ENCODE data around the gene FCGR3A.

Gene FCGR3A

DNA sequence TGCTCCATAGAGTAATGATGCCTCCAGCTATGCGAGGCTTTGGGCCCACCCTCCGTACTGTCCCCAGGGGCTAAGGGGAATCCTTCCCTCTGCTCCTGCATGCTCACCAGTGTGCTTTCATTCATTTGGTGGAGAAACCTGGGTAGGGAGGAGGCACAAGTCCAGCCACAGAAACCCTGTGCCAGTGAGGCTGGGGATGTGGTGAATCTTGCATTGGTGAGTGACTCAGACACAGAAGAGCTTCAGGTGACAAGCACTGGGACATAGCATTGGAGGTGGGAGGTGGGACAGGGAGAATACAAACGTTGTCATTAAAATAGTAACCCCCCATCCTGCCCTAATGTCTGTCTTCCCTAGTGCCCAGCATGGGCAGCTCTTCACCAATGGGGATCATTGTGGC, 39.1 kb downstream of the FCGR3A start:
- in situ Hi-C loops (cut with MboI; ENCODE audit: low sequenced_read_pairs), result no loop called here
- no peak for DNase-seq (ENCODE audit: low spot score in 2 of 2)
- Histone ChIP-seq H3K27me3 (ENCODE audit: low read depth) (no peaks in the 10 kb centered on the region), H3K9me3 (no peaks in the 10 kb centered on the region), H3K36me3 (replicated peaks) (no peaks in the 10 kb centered on the region), H3K4me1 (no peaks in the 10 kb centered on the region), H3K4me3 (no peak overlapping the region)

DNA sequence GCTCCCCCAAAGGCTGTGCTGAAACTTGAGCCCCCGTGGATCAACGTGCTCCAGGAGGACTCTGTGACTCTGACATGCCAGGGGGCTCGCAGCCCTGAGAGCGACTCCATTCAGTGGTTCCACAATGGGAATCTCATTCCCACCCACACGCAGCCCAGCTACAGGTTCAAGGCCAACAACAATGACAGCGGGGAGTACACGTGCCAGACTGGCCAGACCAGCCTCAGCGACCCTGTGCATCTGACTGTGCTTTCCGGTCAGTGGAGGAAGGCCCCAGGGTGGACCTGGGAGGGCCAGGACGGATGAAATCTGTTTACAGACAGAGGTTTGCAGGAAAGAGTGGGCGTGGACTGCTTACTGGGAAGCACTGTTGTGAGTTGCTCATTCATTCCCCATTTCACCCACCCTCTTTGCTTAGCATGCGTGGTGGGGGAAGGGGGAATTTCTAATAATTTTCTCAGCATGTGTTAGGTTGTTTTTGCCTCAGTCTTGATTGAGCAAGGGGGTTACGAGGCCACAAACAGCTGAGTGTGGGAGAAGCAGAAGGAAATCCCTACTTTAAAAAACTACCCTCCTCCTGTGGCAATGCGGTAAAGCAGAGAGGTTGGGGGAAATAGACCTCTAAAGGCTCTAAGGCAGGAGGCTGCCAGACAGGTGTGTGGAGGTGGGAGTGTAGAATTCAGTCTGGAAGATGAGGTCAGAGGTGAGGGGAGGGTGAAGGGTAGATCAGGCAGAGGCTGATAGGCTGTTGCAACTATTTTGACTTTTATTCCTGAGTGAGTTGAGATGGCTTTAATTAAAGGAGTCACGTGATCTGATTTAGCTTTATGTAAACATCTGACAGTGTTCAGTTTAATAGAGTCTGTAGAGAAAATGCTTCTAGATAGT, 43.0 kb downstream of the FCGR3A start:
- Histone ChIP-seq H3K36me3 (replicated peaks) (no peaks in the 10 kb centered on the region), H3K4me3 (no peak overlapping the region), H3K9me3 (no peaks in the 10 kb centered on the region), H3K27me3 (ENCODE audit: low read depth) (no peaks in the 10 kb centered on the region), H3K4me1 (no peaks in the 10 kb centered on the region)
- in situ Hi-C loops (cut with MboI; ENCODE audit: low sequenced_read_pairs), result no loop called here
- DNase-seq (ENCODE audit: low spot score in 2 of 2), result no peak

- no peaks in the 10 kb centered on the region for H3K4me1 ChIP-seq
- H3K36me3 ChIP-seq (replicated peaks), result no peaks in the 10 kb centered on the region
- no peak for DNase-seq (ENCODE audit: low spot score in 2 of 2)
- in situ Hi-C loops (cut with MboI; ENCODE audit: low sequenced_read_pairs), result no loop called here
- no peaks in the 10 kb centered on the region; the same call in 1 of the 2 replicates for H3K27me3 ChIP-seq (ENCODE audit: low read depth)
- H3K9me3 ChIP-seq, result no peaks in the 10 kb centered on the region
- H3K4me3 ChIP-seq, result no peak overlapping the region
Measured at GRCh38 chr1:161505686-161506085, 43.9 kb downstream of the FCGR3A start.

- no peaks in the 10 kb centered on the region for H3K36me3 ChIP-seq (replicated peaks)
- no peaks in the 10 kb centered on the region for H3K9me3 ChIP-seq
- no peaks in the 10 kb centered on the region for H3K4me1 ChIP-seq
- peaks cover 5% of the 10 kb centered on the region for H3K27me3 ChIP-seq (ENCODE audit: low read depth)
- in situ Hi-C loops (cut with MboI; ENCODE audit: low sequenced_read_pairs), result no loop called here
- H3K4me3 ChIP-seq, result no peak overlapping the region
- DNase-seq (ENCODE audit: low spot score in 2 of 2), result no peak
Measured at GRCh38 chr1:161503394-161503748, 46.2 kb downstream of the FCGR3A start.

DNA sequence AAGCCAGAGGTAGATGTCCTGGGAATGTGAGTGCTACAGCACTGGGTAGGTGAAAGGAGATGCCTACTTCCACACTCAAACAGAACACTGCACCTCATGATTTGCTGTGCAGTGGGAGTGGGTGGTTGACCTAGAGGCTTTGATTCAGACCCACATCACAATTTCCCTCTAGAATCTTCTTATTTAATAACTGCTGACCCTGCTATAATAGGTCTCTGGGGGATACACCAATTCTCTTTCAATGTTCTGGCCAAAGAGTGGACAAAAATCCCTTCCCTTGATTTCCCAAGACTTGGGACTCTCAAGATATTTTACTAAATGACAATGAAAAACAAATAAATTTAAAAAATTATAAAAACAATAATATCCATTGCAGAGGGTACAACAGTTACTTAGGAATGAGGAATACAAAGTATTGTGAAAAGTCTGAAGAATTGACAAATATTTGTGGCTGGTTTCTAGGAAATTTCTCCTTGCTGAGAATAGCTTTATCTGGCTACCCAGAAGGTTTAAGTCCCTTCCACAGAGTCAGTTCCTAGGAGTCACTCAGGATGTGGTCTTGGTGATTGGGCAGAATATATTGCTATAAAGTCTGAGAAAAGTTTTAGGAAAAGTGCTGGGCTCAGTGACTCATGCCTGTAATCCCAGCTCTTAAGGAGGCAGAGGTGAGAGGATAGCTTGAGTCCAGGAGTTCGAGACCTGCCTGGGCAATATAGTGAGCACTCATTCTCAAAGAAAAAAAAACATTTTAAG, 46.8 kb downstream of the FCGR3A start:
- Histone ChIP-seq H3K27me3 (ENCODE audit: low read depth) (peaks cover 6% of the 10 kb centered on the region), H3K4me1 (no peaks in the 10 kb centered on the region), H3K9me3 (no peaks in the 10 kb centered on the region), H3K4me3 (no peak overlapping the region), H3K36me3 (replicated peaks) (no peaks in the 10 kb centered on the region)
- in situ Hi-C loops (cut with MboI; ENCODE audit: low sequenced_read_pairs), result no loop called here
- no peak for DNase-seq (ENCODE audit: low spot score in 2 of 2)

DNA sequence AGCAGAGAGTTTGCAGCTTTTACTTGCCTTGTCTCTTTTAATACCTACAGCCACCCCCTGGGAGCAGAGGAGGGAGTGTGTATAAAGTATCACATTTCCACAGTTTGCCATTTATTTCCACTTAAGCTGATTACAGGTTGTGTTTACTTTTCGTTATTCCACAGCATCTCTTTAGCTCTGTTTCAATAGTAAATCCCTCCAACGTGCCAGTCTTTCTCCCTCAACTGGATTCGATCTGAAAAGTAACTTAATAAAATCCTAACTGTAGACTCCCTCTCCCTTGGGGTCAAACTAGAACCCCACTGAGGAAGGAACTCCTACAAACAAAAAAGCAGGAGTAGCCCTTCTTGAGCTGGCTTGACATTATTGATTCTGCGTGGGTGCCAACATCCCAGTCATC, 47.4 kb downstream of the FCGR3A start:
- Histone ChIP-seq H3K4me3 (no peak overlapping the region), H3K36me3 (replicated peaks) (no peaks in the 10 kb centered on the region), H3K27me3 (ENCODE audit: low read depth) (peaks cover 11% of the 10 kb centered on the region), H3K4me1 (no peaks in the 10 kb centered on the region), H3K9me3 (no peaks in the 10 kb centered on the region)
- DNase-seq (ENCODE audit: low spot score in 2 of 2), result no peak
- in situ Hi-C loops (cut with MboI; ENCODE audit: low sequenced_read_pairs), result no loop called here

GRCh38 chr1:161501234-161501633, 48.4 kb downstream of the FCGR3A start:
- in situ Hi-C loops (cut with MboI; ENCODE audit: low sequenced_read_pairs), result no loop called here
- H3K4me3 ChIP-seq, result no peak overlapping the region
- H3K27me3 ChIP-seq (ENCODE audit: low read depth), result peaks cover 19% of the 10 kb centered on the region
- H3K9me3 ChIP-seq, result no peaks in the 10 kb centered on the region
- H3K4me1 ChIP-seq, result no peaks in the 10 kb centered on the region
- no peak for DNase-seq (ENCODE audit: low spot score in 2 of 2)
- no peaks in the 10 kb centered on the region for H3K36me3 ChIP-seq (replicated peaks)

DNA sequence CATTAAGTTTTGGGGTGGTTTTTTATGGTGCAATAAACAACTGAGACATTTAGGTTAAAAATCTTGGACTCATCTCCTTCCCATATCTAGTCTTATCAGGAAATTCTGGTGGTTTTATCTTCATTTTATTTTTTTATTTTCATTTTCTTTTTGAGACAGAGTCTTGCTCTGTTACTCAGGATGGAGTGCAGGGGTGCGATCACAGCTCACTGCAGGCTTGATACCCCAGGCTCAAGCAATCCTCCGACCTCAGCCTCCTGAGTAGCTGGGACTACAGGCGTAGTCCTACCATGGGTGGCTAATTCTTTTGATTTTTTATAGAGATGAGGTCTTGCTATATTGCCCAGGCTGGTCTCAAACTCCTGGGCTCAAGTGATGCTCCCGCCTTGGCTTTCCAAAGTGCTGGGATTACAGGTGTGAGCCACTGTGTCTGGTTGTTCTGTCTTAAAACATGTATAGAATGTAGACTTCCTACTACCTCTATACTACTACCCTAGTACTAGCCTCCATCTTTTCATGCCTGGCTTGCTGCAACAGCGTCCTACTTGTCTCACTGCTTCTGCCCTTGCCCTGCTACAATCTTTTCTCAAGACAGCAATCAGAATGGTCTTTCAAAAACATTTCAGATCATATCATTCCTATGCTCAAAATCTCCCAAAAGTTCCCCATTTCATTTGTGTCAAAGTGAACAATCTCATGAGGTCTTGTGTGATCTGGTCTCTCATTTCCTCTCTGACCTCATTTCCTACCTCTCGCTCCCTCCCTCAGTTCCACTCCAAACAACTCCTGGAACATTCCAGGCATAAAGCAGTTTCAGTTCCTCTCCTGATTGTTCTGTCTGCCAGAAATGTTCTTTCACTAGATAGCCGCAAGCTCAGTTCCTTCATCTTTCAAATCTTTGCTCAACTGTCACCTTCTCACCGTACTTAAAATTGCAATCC, 50.2 kb downstream of the FCGR3A start:
- no peak for DNase-seq (ENCODE audit: low spot score in 2 of 2)
- Histone ChIP-seq H3K4me3 (no peak overlapping the region), H3K27me3 (ENCODE audit: low read depth) (peaks cover 19% of the 10 kb centered on the region), H3K36me3 (replicated peaks) (no peaks in the 10 kb centered on the region), H3K4me1 (no peaks in the 10 kb centered on the region), H3K9me3 (no peaks in the 10 kb centered on the region)
- in situ Hi-C loops (cut with MboI; ENCODE audit: low sequenced_read_pairs), result no loop called here

DNA sequence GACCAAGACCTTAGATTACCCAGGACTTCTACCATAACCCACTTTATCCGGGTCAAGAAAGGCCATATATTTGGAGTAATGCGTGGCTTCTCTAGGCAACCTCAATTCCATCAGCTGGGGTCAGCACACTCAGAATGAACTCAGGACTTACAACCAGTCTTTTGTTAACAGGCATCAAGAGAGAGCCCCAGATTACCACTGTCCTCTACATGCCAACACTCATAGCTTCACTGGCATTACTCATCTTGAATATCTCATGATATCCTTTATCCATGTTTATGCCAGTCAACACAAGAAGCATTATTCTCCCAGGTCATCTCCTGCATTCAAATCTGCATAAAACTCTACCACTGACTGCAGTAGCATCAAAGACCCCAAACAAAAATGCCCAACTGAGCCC, 51.0 kb downstream of the FCGR3A start:
- Histone ChIP-seq H3K36me3 (replicated peaks) (no peaks in the 10 kb centered on the region), H3K9me3 (no peaks in the 10 kb centered on the region), H3K27me3 (ENCODE audit: low read depth) (peaks cover 19% of the 10 kb centered on the region), H3K4me1 (no peaks in the 10 kb centered on the region), H3K4me3 (no peak overlapping the region)
- in situ Hi-C loops (cut with MboI; ENCODE audit: low sequenced_read_pairs), result no loop called here
- DNase-seq (ENCODE audit: low spot score in 2 of 2), result no peak

DNA sequence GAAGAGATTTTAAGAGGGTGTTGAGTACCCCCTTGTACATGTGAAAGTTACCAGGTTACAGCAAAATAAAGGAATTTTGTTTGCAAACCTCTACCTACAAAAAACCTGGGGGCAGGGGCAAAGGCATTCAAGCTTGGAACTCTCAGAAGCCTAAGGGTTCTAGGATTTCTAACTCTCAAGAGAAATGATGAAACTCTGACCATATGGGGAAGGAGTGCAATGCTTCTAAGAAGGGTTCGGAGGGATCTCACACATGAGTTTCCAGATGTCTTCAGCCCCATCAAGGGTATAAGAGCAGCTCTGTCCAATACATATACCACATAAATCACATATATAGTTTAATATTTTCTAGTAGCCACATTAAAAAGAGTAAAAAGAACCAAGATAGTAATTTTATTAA, 51.7 kb downstream of the FCGR3A start:
- H3K4me3 ChIP-seq, result no peak overlapping the region
- DNase-seq (ENCODE audit: low spot score in 2 of 2), result no peak
- in situ Hi-C loops (cut with MboI; ENCODE audit: low sequenced_read_pairs), result no loop called here
- no peaks in the 10 kb centered on the region for H3K4me1 ChIP-seq
- no peaks in the 10 kb centered on the region for H3K9me3 ChIP-seq
- H3K36me3 ChIP-seq (replicated peaks), result no peaks in the 10 kb centered on the region
- peaks cover 19% of the 10 kb centered on the region for H3K27me3 ChIP-seq (ENCODE audit: low read depth)

GRCh38 chr1:161495490-161495889, 54.1 kb downstream of the FCGR3A start:
- Histone ChIP-seq H3K9me3 (no peaks in the 10 kb centered on the region), H3K27me3 (ENCODE audit: low read depth) (peaks cover 32% of the 10 kb centered on the region), H3K36me3 (replicated peaks) (no peaks in the 10 kb centered on the region), H3K4me1 (no peaks in the 10 kb centered on the region), H3K4me3 (no peak overlapping the region)
- DNase-seq (ENCODE audit: low spot score in 2 of 2), result no peak
- in situ Hi-C loops (cut with MboI; ENCODE audit: low sequenced_read_pairs), result no loop called here

- no peaks in the 10 kb centered on the region for H3K36me3 ChIP-seq (replicated peaks)
- in situ Hi-C loops (cut with MboI; ENCODE audit: low sequenced_read_pairs), result no loop called here
- no peak for DNase-seq (ENCODE audit: low spot score in 2 of 2)
- H3K4me3 ChIP-seq, result no peak overlapping the region
- no peaks in the 10 kb centered on the region for H3K9me3 ChIP-seq
- H3K4me1 ChIP-seq, result no peaks in the 10 kb centered on the region
- H3K27me3 ChIP-seq (ENCODE audit: low read depth), result peaks cover 35% of the 10 kb centered on the region
Measured at GRCh38 chr1:161494091-161494735, 55.4 kb downstream of the FCGR3A start.

DNA sequence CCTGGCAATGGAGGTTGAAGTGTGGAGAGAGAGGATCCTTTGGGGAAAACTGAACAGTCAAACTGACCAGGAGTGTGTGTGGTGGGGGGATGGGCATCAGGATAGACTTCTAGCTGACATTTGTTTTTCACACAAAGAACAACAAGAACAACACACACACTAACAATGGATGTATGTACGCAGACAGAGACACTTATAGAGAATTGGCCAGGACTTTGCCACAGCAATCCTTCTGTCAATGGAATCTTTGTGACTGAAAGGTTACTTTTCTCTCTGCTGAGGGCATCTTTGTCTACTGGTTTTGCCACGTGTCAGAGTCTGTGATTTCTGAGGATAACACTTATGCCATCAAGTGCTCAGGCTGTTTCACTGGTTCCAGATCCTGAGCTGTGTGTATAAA, 56.8 kb downstream of the FCGR3A start:
- DNase-seq (ENCODE audit: low spot score in 2 of 2), result no peak
- H3K4me1 ChIP-seq, result peaks cover 2% of the 10 kb centered on the region
- peaks cover 36% of the 10 kb centered on the region for H3K27me3 ChIP-seq (ENCODE audit: low read depth)
- in situ Hi-C loops (cut with MboI; ENCODE audit: low sequenced_read_pairs), result no loop called here
- H3K9me3 ChIP-seq, result no peaks in the 10 kb centered on the region
- H3K36me3 ChIP-seq (replicated peaks), result no peaks in the 10 kb centered on the region
- H3K4me3 ChIP-seq, result no peak overlapping the region

Data from HAP-1 (cell line).